Measurements from ENCODE around the gene SMIM1. TPM values are rescaled to one million over a fixed set of nuclear protein-coding genes. Genes with fewer than 3 reads are reported as not detected.

The SMIM1 gene
- total and polyA plus RNA-seq, 4 donors: 0.99 to 10.1 (median 3.3) TPM

DNA sequence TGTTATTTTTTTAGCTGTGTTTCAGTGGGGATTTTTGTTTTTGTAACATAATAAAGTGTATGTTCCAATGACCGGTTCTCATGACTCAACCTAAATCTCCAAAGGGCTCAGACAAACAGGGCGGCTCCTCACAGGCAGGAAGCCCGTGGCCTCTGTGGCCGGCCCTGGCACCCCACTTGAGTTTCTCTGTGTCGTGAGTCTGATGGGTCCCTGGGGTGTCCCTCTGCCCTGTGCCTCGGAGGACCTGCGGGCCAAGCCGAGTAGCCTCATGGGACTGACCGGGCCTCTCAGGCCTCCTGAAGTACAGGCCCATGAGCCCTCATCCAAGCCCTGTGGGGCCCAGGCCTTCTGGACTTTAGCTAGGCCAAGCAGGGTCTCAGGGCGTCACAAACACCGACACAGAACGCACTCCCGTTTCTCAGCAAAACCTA is 36.4 kb upstream of the SMIM1 start:
- Histone ChIP-seq H3K36me3 (ENCODE audit: control insufficient read depth, insufficient read depth, low read length) (peaks cover 77% of the 10 kb centered on the region), H3K9me3 (ENCODE audit: control insufficient read depth, insufficient read depth, low read length) (no peaks in the 10 kb centered on the region), H3K4me1 (ENCODE audit: control insufficient read depth, insufficient read depth, low read length) (peaks cover 22% of the 10 kb centered on the region), H3K27me3 (ENCODE audit: control insufficient read depth, insufficient read depth, low read length) (peaks cover 12% of the 10 kb centered on the region), H3K27ac (ENCODE audit: low read depth, low read length) (no peak overlapping the region), H3K4me3 (ENCODE audit: low read depth, low read length) (no peak overlapping the region)
- DNase-seq (ENCODE audit: low read depth in 4 of 6, low spot score in 6 of 6): no peak
- WGBS (ENCODE audit: insufficient coverage): 85% methylated on average over 13 of the region's 13 CpGs

DNA sequence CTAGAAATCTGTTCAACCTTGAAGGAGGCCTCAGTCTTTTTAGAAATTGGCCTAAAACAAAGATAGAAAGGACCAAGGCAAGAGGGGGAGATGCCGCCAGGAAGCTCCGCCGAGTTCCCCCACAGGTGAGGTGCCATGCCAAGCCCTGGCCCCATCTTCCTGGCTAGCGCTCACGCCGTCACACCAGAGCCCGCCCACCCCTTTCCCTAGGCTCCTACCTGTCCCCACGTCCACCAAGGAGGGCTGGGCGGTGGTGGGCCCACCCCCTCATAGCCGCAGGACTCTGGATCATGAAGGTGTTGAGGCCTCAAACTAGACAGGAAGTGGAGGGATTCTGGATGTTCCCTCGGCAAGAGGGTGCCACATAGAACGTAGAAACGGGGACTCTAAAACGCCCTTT is 35.8 kb upstream of the SMIM1 start:
- Histone ChIP-seq H3K36me3 (ENCODE audit: control insufficient read depth, insufficient read depth, low read length) (peaks cover 82% of the 10 kb centered on the region), H3K4me1 (ENCODE audit: control insufficient read depth, insufficient read depth, low read length) (peaks cover 17% of the 10 kb centered on the region), H3K4me3 (ENCODE audit: low read depth, low read length) (no peak overlapping the region), H3K27ac (ENCODE audit: low read depth, low read length) (no peak overlapping the region), H3K27me3 (ENCODE audit: control insufficient read depth, insufficient read depth, low read length) (peaks cover 12% of the 10 kb centered on the region), H3K9me3 (ENCODE audit: control insufficient read depth, insufficient read depth, low read length) (no peaks in the 10 kb centered on the region)
- 94% methylated on average over 12 of the region's 14 CpGs for WGBS (ENCODE audit: insufficient coverage)
- no peak for DNase-seq (ENCODE audit: low read depth in 4 of 6, low spot score in 6 of 6)

GRCh38 chr1:3738943-3739342 is 33.6 kb upstream of the SMIM1 start:
- Histone ChIP-seq H3K4me3 (ENCODE audit: low read depth, low read length) (no peak overlapping the region), H3K27ac (ENCODE audit: low read depth, low read length) (no peak overlapping the region), H3K9me3 (ENCODE audit: control insufficient read depth, insufficient read depth, low read length) (no peaks in the 10 kb centered on the region), H3K4me1 (ENCODE audit: control insufficient read depth, insufficient read depth, low read length) (no peaks in the 10 kb centered on the region), H3K36me3 (ENCODE audit: control insufficient read depth, insufficient read depth, low read length) (peaks cover 92% of the 10 kb centered on the region), H3K27me3 (ENCODE audit: control insufficient read depth, insufficient read depth, low read length) (no peaks in the 10 kb centered on the region)
- DNase-seq (ENCODE audit: low read depth in 4 of 6, low spot score in 6 of 6): no peak
- WGBS (ENCODE audit: insufficient coverage): 94% methylated on average over 12 of the region's 12 CpGs

- H3K27ac ChIP-seq (ENCODE audit: low read depth, low read length): no peak overlapping the region
Observed at GRCh38 chr1:3740042-3740441, 32.5 kb upstream of the SMIM1 start.

DNA sequence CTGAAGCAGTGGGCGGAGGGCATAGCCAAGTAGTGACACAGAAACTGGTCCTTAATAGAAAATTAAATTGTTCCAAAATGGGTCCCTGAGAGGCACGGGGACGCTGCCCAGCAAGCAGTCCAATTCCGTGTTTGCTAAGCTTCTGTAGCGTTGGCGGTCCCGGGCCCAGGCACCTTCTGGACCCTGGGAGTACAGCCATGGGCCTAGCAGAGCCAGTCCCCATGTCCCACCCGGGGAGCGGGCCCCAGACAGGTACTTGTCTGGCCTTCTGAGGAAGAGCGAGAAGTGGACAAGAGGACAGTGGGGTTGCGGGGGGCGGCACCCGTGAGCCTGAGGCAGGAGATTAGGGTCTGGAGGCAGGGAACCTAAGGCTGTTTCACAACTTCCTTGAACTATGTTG is 31.8 kb upstream of the SMIM1 start:
- DNase-seq (ENCODE audit: low read depth in 4 of 6, low spot score in 6 of 6): no peak
- Histone ChIP-seq H3K4me3 (ENCODE audit: low read depth, low read length) (no peak overlapping the region), H3K27ac (ENCODE audit: low read depth, low read length) (no peak overlapping the region), H3K36me3 (ENCODE audit: control insufficient read depth, insufficient read depth, low read length) (peaks cover 90% of the 10 kb centered on the region), H3K27me3 (ENCODE audit: control insufficient read depth, insufficient read depth, low read length) (no peaks in the 10 kb centered on the region), H3K9me3 (ENCODE audit: control insufficient read depth, insufficient read depth, low read length) (no peaks in the 10 kb centered on the region), H3K4me1 (ENCODE audit: control insufficient read depth, insufficient read depth, low read length) (peaks cover 13% of the 10 kb centered on the region)
- WGBS (ENCODE audit: insufficient coverage): 96% methylated on average over 9 of the region's 13 CpGs

More at GRCh38 chr1:3740042-3740441, 32.5 kb upstream of the SMIM1 start:
- H3K4me3 ChIP-seq (ENCODE audit: low read depth, low read length): no peak overlapping the region
- H3K36me3 ChIP-seq (ENCODE audit: control insufficient read depth, insufficient read depth, low read length): peaks cover 90% of the 10 kb centered on the region
- no peaks in the 10 kb centered on the region for H3K27me3 ChIP-seq (ENCODE audit: control insufficient read depth, insufficient read depth, low read length)
- 84% methylated on average over 8 of the region's 9 CpGs for WGBS (ENCODE audit: insufficient coverage)
- no peak for DNase-seq (ENCODE audit: low read depth in 4 of 6, low spot score in 6 of 6)
- H3K4me1 ChIP-seq (ENCODE audit: control insufficient read depth, insufficient read depth, low read length): peaks cover 6% of the 10 kb centered on the region
- H3K9me3 ChIP-seq (ENCODE audit: control insufficient read depth, insufficient read depth, low read length): no peaks in the 10 kb centered on the region

DNA sequence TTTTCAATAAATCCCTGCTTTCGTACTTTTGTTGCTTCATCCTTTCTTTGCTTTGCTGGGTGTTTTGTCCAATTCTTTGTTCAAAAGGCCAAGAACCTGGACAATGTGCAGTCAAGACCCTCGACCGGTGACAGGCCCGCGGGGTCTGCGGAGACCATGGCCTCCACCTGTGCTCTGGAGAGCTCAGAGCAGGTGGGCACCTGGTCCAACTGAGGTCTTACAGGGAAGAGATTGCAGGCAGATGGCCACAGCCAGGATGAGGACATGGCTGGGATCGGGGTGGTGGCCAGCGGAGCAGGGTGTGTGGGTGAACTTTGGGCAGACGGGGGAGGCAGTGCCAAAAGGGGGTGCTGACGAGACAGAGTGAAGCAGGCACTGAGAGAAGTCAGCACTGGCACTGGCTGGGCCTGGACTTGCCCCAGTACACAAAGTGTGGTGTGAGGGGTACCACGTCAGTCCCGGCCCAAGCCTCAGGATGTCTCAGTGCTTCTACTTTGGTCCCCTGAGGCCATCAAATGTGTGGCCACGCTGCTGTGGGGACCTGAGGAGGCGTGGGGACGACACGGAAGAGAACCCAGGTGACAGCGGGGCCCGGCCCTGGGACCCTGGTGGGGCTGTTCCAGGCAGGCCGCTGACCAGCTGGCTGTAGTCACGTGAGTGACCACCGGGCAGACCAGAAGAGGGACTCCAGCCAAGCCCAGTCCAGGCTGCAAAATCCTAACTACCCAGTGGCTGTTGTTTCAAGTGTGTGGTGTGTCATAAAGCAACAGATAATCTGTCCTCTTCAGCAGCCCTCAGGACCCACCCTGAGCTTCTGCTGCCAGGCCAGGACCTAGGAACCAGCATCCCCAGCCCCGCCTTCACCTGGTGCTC is 30.7 kb upstream of the SMIM1 start:
- no peaks in the 10 kb centered on the region for H3K9me3 ChIP-seq (ENCODE audit: control insufficient read depth, insufficient read depth, low read length)
- DNase-seq (ENCODE audit: low read depth in 4 of 6, low spot score in 6 of 6): no peak
- H3K4me1 ChIP-seq (ENCODE audit: control insufficient read depth, insufficient read depth, low read length): peaks cover 24% of the 10 kb centered on the region
- H3K27me3 ChIP-seq (ENCODE audit: control insufficient read depth, insufficient read depth, low read length): no peaks in the 10 kb centered on the region
- peaks cover 84% of the 10 kb centered on the region for H3K36me3 ChIP-seq (ENCODE audit: control insufficient read depth, insufficient read depth, low read length)
- WGBS (ENCODE audit: insufficient coverage): 96% methylated on average over 19 of the region's 22 CpGs
- no peak overlapping the region for H3K4me3 ChIP-seq (ENCODE audit: low read depth, low read length)
- no peak overlapping the region for H3K27ac ChIP-seq (ENCODE audit: low read depth, low read length)

DNA sequence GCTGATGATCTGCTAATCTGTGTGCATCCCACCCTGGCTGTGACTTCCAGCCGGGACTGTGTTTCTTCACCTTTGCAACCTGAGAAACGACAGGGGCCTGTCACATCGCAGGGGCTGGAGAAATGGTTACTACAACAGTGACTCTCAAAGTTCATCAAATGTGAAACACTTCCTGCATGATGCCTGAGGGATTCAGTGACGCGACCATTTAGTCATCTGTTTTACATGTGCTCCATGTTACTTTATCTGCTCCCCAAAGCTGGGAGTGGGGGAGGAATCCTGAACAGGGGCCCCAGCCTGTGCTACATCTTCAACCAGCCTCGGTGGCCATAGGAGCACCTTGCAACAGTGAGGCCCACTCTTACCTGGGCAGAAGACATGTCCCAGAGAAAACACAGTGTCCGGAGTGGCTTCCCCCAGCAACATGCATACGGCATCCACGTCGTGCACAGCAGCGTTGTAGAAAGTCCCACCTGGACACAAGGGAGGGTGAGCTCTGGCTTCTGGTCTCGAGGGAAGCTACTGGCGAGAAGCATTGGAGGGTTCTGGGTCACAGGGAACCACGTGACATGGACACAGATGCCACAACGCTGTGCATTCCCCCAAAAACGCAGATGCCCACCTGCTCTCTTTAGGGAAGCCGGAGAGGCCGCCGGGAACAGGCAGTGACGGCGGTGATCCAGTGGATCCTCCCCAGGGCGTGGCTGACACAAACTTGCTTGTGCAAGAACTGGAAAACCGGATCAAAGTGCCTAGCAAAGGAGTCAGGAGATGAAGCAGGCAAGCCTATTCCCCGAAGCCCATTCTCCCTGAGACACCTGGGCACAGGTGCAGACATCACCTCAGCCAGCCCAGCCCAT is 29.9 kb upstream of the SMIM1 start:
- no peak overlapping the region for H3K27ac ChIP-seq (ENCODE audit: low read depth, low read length)
- H3K9me3 ChIP-seq (ENCODE audit: control insufficient read depth, insufficient read depth, low read length): no peaks in the 10 kb centered on the region
- H3K4me1 ChIP-seq (ENCODE audit: control insufficient read depth, insufficient read depth, low read length): peaks cover 28% of the 10 kb centered on the region
- H3K36me3 ChIP-seq (ENCODE audit: control insufficient read depth, insufficient read depth, low read length): peaks cover 77% of the 10 kb centered on the region
- WGBS (ENCODE audit: insufficient coverage): 97% methylated on average over 22 of the region's 24 CpGs
- H3K4me3 ChIP-seq (ENCODE audit: low read depth, low read length): no peak overlapping the region
- no peak for DNase-seq (ENCODE audit: low read depth in 4 of 6, low spot score in 6 of 6)
- no peaks in the 10 kb centered on the region for H3K27me3 ChIP-seq (ENCODE audit: control insufficient read depth, insufficient read depth, low read length)

- Histone ChIP-seq H3K4me3 (ENCODE audit: low read depth, low read length) (no peak overlapping the region), H3K4me1 (ENCODE audit: control insufficient read depth, insufficient read depth, low read length) (peaks cover 33% of the 10 kb centered on the region), H3K27ac (ENCODE audit: low read depth, low read length) (no peak overlapping the region), H3K27me3 (ENCODE audit: control insufficient read depth, insufficient read depth, low read length) (no peaks in the 10 kb centered on the region), H3K36me3 (ENCODE audit: control insufficient read depth, insufficient read depth, low read length) (peaks cover 70% of the 10 kb centered on the region), H3K9me3 (ENCODE audit: control insufficient read depth, insufficient read depth, low read length) (no peaks in the 10 kb centered on the region)
- WGBS (ENCODE audit: insufficient coverage): 58% methylated on average over 2 of the region's 4 CpGs
- DNase-seq (ENCODE audit: low read depth in 4 of 6, low spot score in 6 of 6): no peak
Observed at GRCh38 chr1:3743421-3743820, 29.1 kb upstream of the SMIM1 start.

GRCh38 chr1:3743826-3744225 is 28.7 kb upstream of the SMIM1 start:
- WGBS (ENCODE audit: insufficient coverage): 96% methylated on average over 12 of the region's 12 CpGs

More at GRCh38 chr1:3743826-3744225, 28.7 kb upstream of the SMIM1 start:
- Histone ChIP-seq H3K4me3 (ENCODE audit: low read depth, low read length) (no peak overlapping the region), H3K27ac (ENCODE audit: low read depth, low read length) (no peak overlapping the region), H3K9me3 (ENCODE audit: control insufficient read depth, insufficient read depth, low read length) (no peaks in the 10 kb centered on the region), H3K27me3 (ENCODE audit: control insufficient read depth, insufficient read depth, low read length) (no peaks in the 10 kb centered on the region), H3K36me3 (ENCODE audit: control insufficient read depth, insufficient read depth, low read length) (peaks cover 66% of the 10 kb centered on the region), H3K4me1 (ENCODE audit: control insufficient read depth, insufficient read depth, low read length) (peaks cover 33% of the 10 kb centered on the region)
- no peak for DNase-seq (ENCODE audit: low read depth in 4 of 6, low spot score in 6 of 6)

All from spinal cord (tissue), 10 donors.